HG03354 (cell line): ENCODE results near the gene RPP14.
"Not testable (repeated sequence)": the region's sequence is repeated elsewhere in the genome, so short reads cannot be mapped to it uniquely, and the experiment has no call there.

Experiments used
- ATAC-seq: cut with Tn5 transposase; IDR thresholded peaks from one replicate; pipeline ENCODE4 v1.9.1; 2021; ENCODE audit warnings: mild to moderate bottlenecking; ENCODE audit not compliant: unreplicated experiment, poor library complexity, severe bottlenecking

The RPP14 gene

DNA sequence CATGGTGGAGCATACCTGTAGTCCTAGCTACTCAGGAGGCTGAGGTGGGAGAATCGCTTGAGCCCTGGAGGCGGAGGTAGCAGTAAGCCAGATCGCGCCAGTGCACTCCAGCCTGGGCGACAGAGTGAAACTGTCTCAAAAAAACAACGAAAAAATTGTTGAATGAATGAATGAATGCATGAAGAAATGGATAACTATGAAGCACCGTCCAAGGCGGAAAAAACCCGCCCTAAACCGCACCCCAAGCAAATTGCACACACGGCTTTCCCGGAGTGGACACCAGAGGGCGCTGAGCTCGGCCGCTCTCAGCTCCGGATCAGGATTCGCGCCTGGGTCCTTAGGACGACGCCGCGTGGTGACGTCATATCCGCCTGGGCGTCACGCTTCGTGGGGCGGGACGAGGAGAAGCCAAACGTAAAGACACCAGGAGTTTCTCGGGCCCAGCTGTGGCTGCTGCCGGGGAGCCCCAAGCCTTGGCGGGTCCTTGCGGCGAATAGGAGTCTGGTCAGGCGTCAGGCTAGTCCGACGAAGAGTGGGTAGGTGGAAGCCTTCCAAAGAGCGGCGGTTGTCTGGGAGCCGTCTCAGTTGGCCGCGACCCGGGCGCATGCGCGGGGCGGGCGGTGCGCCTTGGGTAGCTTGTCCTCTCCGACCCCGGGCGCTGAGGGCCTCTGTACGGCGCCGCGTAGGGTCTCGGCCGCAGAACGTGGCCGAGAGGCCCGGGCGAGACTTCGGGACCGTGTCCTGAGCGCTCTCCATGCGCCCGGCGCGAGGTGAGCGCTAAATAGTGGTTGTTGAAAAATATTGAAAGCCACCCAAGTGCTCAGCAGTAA, at the start of gene RPP14, which contains the start of gene HTD2:
TSS of gene RPP14 (plus strand) at position 364 of the 830 bp plus-strand sequence. CDS start 4,085 bp downstream, outside the sequence.
TSS of gene HTD2 (plus strand) at position 639 of the 830 bp plus-strand sequence. CDS start 11,094 bp downstream, outside the sequence.
- peak; percentile 86 for ATAC-seq

DNA sequence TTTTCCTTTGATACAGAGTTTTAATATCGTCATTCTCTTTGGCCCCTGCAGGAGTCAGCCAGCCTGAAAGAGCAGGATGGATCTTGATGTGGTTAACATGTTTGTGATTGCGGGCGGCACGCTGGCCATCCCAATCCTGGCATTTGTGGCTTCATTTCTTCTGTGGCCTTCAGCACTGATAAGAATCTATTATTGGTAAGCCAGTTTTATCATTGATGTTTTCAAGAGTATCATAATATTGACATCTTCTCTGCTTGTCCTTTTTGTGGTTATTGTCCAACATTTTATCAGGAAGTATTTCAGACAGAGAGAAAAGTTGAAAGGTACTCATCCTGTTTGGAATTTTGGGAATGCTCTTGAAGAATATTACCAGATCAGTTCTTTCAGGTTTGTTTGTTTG, 49.5 kb upstream of the RPP14 start:
- no peak for ATAC-seq

DNA sequence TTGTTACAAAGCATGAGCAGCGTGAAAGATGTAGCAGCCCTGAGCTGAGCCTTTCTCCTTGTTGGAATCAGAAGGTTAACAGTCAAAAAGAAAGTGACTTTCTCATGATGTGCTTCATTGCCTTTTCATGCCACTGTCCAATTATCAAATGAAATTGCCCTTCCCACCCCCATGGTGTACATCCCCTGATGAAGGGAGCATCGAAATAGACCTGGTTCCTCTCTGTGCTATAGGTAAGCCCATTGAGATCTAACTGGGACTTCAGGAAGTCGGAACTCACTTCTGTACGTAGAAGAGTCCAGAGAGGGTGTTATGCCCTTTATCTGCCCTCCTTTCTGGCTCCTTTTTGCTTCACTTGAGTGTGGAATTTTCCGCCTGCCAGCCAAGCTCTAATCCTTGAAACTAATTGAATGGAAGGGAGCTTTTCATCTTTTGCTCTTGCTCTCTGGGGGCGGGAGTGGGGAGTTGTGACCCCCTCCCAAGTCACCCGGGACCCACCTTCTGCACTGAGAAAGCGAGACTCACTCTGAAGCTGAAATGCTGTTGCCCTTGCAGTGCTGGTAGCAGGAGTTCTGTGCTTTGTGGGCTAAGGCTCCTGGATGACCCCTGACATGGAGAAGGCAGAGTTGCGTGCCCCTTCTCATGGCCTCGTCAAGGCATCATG, 47.5 kb upstream of the RPP14 start:
- ATAC-seq = no peak

DNA sequence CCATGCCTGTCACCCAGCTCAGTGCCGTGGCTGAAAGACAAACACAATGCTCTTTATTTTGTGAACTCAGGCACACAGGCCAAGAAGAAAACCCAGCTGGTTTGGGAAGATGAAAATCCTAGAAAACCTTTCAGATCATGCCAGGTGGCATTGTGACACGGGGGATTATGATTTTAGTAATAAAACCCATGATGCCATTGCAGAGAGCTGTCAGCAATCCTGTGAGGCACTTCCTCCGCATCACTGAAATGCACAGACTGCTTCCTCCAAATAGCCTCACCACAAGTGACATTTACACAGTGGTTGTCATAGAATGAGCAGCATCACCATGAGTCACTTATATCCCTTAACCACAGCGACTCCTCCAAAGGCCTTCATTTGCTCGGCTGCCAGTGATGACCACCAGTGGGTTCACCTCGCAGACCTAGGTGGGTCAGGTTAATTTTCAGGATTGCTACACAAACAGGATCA, 45.7 kb upstream of the RPP14 start:
- ATAC-seq = no peak

DNA sequence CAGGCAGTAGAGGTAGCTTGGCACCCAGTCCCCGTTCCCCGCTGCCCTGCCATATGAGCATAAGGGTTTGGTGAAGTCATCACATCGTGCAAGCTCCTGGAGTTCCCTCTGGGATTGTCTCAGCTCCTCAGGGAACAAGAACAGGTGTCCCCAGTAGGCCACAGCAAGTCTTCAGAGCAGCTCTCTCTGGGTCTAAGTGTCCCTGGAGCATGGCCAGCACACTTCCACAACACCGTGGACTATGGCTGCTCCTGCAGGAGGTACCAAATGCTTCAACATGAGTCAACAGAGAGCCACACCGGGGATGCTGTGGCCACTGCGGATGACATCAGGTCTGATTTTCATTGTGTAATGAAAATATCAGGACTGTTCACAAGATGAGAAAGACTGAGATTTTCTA, 45.3 kb upstream of the RPP14 start:
- no peak for ATAC-seq

DNA sequence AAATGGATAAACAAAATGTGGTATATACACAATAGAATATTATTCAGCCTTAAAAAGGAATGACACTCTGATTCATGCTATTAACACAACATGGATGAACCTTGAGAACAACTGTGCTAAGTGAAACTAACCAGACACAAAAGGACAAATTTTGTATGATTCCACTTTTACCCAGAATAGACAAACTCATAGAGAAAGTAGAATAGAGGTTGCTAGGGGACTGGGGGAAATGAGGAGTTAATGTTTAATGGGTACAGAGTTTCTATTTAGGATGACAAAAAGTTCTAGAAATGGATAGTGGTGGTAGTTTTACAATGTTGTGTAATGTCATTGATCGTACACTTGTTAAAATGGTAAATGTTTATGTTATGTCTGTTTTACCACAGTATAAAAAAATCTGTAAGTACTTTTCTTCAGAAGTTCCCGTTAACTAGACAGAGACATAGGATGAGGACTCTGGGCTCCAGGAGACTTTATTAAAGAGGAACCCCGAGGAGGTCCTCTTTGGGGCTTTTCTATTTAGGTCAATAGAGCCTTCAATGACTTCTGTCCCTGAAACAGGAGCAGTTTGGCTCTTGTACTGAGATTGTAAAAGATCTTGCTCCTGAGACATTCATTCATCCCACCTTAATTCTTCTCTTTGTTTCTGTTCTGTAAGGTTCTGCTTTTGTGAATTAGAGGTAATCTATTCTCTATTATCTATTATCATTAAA, 43.9 kb upstream of the RPP14 start:
- ATAC-seq = peak; percentile 93

DNA sequence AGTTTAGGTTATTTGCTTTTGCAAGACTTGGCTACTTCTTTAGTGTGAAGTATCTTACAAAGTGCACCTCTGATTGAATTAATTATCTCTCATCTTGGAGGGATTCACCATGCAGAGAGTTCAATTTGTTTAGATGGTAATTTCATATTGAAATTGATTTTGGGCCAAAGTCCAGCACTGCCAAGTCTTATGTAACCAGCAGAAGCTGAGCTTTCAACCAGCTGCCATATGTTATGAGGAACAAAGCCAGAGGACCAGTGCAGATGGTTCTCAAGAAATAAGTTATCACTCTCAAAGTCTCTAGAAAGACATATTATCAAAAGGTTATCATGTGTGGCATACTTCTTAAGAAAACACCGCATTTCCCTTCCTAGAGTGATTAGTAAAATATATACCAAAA, 39.5 kb upstream of the RPP14 start:
- ATAC-seq = no peak

DNA sequence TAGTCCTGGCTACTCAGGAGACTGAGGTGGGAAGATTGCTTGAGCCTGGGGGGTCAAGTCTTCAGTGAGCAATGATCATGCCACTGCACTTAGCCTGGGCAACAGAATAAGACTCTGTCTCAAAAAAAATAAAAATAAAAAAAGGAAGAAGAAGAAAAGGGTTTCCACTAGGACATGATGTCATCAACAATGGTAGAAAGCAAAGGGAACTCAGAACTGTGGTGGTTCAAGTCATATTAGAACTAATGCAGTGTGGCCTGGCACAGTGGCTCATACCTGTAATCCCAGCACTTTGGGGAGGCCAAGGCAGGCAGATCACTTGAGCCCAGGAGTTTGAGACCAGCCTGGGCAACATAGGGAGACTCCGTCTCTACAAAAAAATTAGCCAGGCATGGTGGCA, 38.5 kb upstream of the RPP14 start:
- ATAC-seq = not testable (repeated sequence)

DNA sequence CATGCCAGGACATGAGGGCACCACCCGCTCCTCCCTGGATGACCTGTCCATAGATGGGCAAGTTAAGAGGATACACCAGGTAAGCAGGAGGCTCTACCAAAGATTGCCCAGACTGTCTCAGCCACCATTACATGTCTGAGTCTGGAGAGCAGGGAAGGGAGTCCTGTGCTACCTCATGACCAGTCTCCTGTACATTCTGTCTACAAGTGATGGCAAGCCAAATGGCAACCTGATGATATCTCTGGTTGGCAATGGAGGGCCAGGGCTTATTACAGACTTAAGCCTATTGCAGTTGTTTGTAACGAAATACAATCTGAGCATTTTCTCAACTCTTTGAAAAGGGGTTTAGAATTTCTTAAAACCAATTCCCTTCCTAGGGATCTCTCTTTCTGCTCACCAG, 36.7 kb upstream of the RPP14 start:
- ATAC-seq = no peak

DNA sequence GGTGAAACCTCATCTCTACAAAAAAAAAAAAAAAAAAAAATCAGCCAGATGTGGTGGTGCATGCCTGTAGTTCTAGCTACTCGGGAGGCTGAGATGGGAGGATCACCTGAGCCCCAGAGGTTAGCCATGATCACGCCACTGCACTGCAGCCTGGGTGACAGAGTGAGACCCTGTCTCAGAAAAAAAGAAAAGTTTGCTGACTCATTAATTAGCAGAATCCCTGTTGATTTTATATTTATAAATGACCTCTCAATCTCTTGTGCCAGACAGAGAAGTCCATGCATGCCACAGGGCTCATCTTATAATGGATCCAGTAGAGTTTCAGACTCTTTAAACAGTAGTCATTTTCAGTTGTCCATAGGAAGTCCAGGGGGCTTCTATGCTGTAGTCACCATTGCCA, 35.6 kb upstream of the RPP14 start:
- no peak for ATAC-seq

DNA sequence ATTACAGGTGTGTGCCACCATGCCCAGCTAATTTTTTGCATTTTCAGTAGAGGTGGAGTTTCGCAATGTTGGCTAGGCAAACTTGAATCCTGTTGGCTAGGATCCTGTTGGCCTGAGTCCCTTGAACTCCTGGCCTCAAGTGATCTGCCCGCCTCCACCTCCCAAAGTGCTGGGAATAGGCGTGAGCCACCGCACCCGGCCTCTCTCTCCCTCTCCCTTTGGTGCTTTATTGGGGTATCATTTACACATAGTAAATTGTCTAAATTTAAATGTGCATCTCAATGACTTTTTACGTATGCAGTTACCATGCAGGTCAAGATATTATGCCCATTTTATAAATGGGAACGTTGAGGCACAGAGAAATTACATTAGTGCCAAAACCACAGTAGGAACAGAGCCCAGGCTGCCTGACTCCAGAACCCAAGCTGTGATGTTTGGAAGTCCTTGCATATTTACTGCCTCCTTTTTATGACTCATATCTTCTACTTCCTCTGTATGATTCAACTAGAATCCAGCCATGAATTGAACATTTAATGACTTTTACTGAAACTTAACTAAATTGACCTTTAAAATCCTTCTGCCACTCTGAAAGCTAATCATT, 34.0 kb upstream of the RPP14 start:
- no peak for ATAC-seq

DNA sequence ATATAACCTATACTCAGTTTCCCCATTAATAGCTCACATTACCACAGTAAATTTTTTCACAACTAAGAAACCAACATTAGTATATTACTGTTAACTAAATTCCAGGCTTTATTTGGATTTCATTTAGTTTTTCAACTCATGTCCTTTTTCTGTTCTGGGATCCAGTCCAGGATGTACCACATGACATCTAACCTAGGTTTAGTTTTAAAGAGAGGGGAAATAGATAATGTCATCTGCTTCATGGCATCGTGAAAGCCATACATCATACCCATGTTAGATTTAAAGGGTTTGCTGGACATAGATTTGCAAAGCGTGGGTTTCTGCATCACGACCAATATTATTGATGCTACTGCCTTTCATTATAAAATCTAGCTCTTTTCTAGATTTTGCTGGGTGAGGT, 33.2 kb upstream of the RPP14 start:
- no peak for ATAC-seq

DNA sequence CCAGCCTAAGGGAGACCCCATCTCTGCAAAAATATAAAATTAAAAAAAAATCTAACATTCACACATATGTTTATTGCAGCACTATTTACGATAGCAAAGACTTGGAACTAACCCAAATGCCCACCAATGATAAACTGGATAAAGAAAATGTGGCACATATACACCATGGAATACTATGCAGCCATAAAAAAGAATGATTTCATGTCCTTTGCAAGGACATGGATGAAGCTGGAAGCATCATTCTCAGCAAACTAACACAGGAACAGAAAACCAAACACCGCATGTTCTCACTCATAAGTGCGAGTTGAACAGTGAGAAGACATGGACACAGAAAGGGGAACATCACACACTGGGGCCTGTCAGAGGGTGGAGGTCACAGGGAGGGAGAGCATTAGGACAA, 32.7 kb upstream of the RPP14 start:
- ATAC-seq = not testable (repeated sequence)

DNA sequence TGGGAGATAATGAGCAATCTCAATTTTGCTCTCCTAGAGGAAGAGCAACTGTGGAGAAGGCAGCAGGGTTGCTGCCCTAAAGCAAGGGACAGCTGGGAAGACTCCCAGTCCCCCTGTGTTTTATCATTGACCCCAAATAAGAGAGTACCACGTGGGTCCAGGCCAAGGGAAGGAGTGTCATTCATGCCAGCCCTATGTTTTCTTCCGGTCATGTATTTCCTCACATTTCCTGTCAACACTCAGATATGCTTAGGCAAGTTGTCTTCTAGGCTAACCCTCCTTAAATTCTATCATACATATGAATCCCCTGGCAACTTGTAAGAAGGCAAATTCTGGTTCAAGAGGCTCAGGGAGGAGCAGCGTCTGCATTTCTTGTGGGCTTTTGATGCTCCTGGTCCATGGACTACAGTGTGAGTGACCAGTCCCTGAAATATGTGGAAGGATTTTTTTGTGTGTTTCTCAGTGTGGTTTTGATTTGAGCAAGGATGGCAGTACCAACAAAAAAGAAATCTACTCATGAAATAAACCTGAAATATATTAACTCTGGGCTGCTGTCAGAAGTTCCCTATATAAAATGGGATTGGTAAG, 31.9 kb upstream of the RPP14 start:
- no peak for ATAC-seq

DNA sequence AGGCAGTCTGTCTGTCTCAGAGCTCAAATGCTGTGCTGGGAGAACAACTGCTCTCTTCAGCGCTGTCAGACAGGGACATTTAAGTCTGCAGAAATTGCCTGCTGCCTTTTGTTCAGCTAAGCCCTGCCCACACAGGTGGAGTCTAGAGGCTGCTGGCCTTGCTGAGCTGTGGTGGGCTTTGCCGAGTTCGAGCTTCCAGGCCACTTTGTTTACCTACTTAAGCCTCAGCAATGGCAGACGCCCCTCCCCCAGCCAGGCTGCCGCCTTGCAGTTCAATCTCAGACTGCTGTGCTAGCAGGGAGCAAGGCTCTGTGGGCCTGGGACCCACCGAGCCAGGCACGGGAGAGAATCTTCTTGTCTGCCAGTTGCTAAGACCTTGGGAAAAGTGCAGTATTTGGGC, 25.0 kb upstream of the RPP14 start:
- no peak for ATAC-seq

DNA sequence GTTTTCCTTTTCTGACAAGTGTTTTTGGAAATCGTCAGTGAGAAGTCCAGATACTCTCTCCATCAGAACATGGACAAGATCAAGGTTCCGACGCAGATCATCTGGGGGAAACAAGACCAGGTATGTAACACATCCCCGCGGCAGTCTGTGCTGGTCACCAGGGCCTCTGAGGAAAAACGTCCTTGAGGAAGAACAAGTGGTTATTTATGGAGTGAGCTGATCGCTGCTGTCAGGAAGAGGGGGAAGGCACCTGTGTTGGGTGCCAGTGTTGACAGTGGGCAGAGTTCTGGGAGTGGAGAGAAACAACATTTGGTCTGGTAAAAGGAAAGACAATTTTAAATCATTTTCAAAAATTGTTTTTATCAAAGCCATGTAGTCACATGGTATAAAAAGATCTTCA, 20.7 kb upstream of the RPP14 start:
- no peak for ATAC-seq

DNA sequence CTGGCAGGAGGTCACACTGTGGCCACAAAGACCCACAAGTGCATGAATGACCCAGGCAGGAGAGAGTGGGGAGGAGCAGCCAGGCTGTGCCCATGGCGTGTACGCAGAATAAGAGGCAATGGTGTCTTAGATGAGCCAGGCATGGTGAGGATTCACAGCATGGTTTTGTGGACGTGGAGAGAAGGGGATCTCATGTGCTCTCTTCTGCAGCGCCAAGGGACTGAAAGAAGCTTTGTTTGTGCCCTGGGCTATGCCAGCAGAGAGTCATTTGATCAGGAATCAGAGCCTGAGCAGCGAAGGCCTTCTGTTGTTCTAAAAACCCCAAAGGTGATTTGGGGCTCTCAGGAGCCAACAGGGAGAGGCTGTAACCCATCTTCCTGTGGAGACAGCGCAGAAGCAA, 18.7 kb upstream of the RPP14 start:
- ATAC-seq = no peak

DNA sequence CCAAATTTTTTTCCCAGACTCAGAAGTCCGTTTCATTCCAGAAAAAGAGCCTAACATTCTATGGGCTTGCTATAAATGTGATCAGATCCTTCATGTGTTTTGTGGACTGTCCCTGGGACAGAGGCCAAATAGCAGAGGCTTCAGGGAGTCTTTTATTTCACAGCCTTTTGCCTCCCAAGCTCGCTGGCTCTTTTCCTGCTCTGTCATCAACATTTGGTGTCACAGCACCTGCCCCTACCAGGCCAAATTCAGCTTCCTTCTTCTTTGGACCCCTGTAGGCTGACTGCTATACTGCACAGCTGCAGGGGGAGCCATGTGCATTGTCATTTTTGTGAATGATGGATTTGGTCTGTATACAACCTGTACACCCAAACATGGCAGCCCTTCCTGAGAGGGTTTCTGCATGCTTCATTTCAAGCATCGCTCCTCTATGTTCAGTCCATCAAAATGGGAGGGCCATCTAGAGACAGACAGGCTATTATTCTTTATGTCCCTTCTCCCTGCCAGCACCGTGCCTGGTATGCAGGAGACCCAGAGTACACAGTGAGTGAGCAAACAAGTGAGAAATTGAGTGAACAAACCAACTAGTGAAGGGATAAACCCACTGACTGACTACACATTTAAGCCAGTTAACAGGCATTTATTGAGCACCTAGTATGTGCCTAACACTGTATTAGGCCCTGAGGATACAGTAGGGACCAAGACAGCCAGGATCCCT, 17.9 kb upstream of the RPP14 start:
- ATAC-seq = no peak

DNA sequence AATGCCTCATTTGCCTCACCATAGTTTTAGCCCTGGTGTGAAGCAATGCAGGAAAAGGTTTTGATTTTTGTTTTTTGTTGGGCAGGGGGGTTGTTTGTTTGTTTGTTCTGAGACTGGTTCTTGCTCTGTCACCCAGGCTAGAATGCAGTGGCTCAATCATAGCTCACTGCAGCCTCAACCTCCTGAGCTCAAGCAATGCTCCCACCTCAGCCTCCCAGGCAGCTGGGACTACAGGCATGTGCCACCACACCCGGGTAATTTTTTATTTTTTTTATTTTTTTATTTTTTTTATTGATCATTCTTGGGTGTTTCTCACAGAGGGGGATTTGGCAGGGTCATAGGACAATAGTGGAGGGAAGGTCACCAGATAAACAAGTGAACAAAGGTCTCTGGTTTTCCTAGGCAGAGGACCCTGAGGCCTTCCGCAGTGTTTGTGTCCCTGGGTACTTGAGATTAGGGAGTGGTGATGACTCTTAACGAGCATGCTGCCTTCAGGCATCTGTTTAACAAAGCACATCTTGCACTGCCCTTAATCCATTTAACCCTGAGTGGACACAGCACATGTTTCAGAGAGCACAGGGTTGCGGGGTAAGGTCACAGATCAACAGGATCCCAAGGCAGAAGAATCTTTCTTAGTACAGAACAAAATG, 17.0 kb upstream of the RPP14 start:
- ATAC-seq = not testable (repeated sequence)
